ENCODE results near the gene NIT1.

DNA sequence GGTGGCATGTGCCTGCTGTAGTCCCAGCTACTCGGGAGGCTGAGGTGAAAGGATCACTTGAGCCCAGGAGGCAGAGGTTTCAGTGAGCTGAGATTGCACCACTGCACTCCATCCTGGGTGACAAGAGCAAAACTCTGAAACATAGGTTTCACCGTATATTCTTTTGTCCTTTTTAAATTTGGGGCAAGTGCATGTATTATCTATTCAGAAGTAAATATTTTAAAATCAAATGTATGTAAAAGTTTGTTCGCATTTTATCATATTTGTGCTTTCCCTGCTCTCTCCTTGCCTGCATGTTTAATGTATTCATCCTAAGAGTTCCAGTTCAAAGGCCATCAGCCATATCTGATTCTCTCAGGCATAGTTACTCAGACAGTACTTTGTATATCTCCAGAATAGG, 27.9 kb downstream of the NIT1 start:
- TF ChIP-seq, protein P1, sequence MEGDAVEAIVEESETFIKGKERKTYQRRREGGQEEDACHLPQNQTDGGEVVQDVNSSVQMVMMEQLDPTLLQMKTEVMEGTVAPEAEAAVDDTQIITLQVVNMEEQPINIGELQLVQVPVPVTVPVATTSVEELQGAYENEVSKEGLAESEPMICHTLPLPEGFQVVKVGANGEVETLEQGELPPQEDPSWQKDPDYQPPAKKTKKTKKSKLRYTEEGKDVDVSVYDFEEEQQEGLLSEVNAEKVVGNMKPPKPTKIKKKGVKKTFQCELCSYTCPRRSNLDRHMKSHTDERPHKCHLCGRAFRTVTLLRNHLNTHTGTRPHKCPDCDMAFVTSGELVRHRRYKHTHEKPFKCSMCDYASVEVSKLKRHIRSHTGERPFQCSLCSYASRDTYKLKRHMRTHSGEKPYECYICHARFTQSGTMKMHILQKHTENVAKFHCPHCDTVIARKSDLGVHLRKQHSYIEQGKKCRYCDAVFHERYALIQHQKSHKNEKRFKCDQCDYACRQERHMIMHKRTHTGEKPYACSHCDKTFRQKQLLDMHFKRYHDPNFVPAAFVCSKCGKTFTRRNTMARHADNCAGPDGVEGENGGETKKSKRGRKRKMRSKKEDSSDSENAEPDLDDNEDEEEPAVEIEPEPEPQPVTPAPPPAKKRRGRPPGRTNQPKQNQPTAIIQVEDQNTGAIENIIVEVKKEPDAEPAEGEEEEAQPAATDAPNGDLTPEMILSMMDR (IDR thresholded peaks at IDR 0.05): no peak
- no peak for TF ChIP-seq POLR2A (IDR thresholded peaks at IDR 0.05)
